Heart right ventricle (tissue), 16 donors: ENCODE data around the gene DKC1. TPM values are rescaled to one million over a fixed set of nuclear protein-coding genes. Genes with fewer than 3 reads are reported as not detected.

Experiments
- ATAC-seq, 8 donors: fragments of 200-7000 bp; cut with Tn5 transposase; one replicate each; pipeline ENCODE4 v1.9.1; 2020; ENCODE audit warnings: mild to moderate bottlenecking in 8 of 8, moderate library complexity in 8 of 8, moderate number of reproducible peaks in 1 of 8
- DNase-seq, 2 donors: peaks; one replicate each; pipeline ENCODE4 v3.0.0-alpha.2; 2020
- H3K27ac ChIP-seq, 10 donors: fragments of 200-600 bp; sonication (generic) in 2 of 10; one replicate each; pipeline versions ENCODE4 v1.5.0 to v1.8.0; 2020 to 2022; ENCODE audit warnings: mild to moderate bottlenecking in 3 of 10
- H3K27me3 ChIP-seq, 7 donors: fragments of 200-600 bp; one replicate each; pipeline ENCODE4 v1.8.0; 2021 to 2022; ENCODE audit warnings: mild to moderate bottlenecking in 2 of 7
- H3K36me3 ChIP-seq, 9 donors: fragments of 200-600 bp; sonication (generic) in 1 of 9; one replicate each; pipeline versions ENCODE4 v1.5.0 to v1.8.0; 2020 to 2022; ENCODE audit warnings: mild to moderate bottlenecking in 2 of 9
- H3K4me1 ChIP-seq, 9 donors: fragments of 200-600 bp; sonication (generic) in 1 of 9; one replicate each; pipeline versions ENCODE4 v1.5.0 to v1.8.0; 2020 to 2022; ENCODE audit warnings: mild to moderate bottlenecking in 4 of 9
- H3K4me3 ChIP-seq, 10 donors: fragments of 200-600 bp; sonication (generic) in 2 of 10; one replicate each; pipeline versions ENCODE4 v1.5.0 to v1.8.0; 2020 to 2022; ENCODE audit warnings: mild to moderate bottlenecking in 7 of 10, moderate library complexity in 2 of 10
- H3K9me3 ChIP-seq, 11 donors: fragments of 200-600 bp in 10 of 11; sonication (generic) in 2 of 11; one replicate each; pipeline versions ENCODE4 v1.5.0 to v1.8.0; 2013 to 2022; ENCODE audit warnings: mild to moderate bottlenecking in 2 of 11, control low read depth in 1 of 11, moderate library complexity in 1 of 11
- CTCF ChIP-seq, 9 donors: fragments of 200-600 bp; sonication (generic) in 2 of 9; IDR thresholded peaks; one replicate each; pipeline versions ENCODE4 v1.5.0 to v1.8.0; 2021 to 2022; ENCODE audit warnings: antibody characterized with exemption in 9 of 9, mild to moderate bottlenecking in 5 of 9, moderate library complexity in 1 of 9
- WGBS, 2 donors: extraction: QIAGEN DNeasy Blood & Tissue Kit; methylation state at CpG; one replicate each; pipeline ENCODE4 v1.1.7; 2013; ENCODE audit warnings: inconsistent platforms in 1 of 2; 5-methylcytosine and 5-hydroxymethylcytosine counted together
- intact Hi-C, 10 donors: fragments of 100-400 bp; cut with DNase I; formaldehyde crosslinking; loops; one replicate each; pipeline versions ENCODE4 v1.11.1 to v1.14.2; 2022
- polyA plus RNA-seq, 2 donors: library from polyadenylated mRNA; stranded (reverse); fragments of 200-250 nt; gene quantifications; one replicate each; pipeline ENCODE4 v1.2.3, GENCODE V29; 2013
- total RNA-seq, 10 donors: library from RNA; stranded (reverse); fragmentation: NEBNext Ultra II Directional in 3 of 10; extraction: Animal tissue kit (Norgen Biotek cat#: 25700) in 3 of 10; gene quantifications; one replicate each; pipeline versions ENCODE4 v1.2.1 to v1.2.4, GENCODE V29; 2021 to 2023
- donor health status: Arrhythmogenic right ventricular cardiomyopathy.
- donor health status: ischemic (EF 13 %, LVEDD 7.1; RV severe dilation, severe dysfunction).
- donor health status: healthy with polysubstance abuse.
- donor health status: DM: no; HTN: yes; CAD: no.
- donor health status: DM: no; HTN: no; CAD: no.
- donor health status: ischemic (EF 25% LVEDD 6.9; RV normal size, moderate dysfunction).
- donor health status: ischemic (EF 25% LVEDD 5.7; RV mildly dilated, moderate dysfunction).
- donor health status: healthy.
- donor health status: DM: yes; HTN: yes; CAD: no.
- donor health status: Ischemic cardiomyopathy.
- donor health status: ischemic (EF 35%, LVEDD 5.7; RV mildly dilated, moderate dysfunction).
- donor health status: nonischemic (EF 11% LVEDD 7.7; RV severe dilation, severe dysfunction).
- donor health status: DM: yes; HTN: yes; CAD: no.
- donor health status: PGD.
- donor health status: ischemic (EF 29% LVEDD 5.4; RV normal size, mild dysfunction).
- donor health status: nonischemic (EF 23%, LVEDD 6.1; RV moderate dilation, normal function).

The DKC1 gene
- total and polyA plus RNA-seq, 12 donors, result 18.8 to 31.9 (median 26.0) TPM

GRCh38 chrX:154731881-154732280 lies 30.8 kb upstream of the DKC1 start:
- Histone ChIP-seq H3K36me3 (no peaks in the 10 kb centered on the region), H3K4me3 (no peak overlapping the region), H3K27ac (peak overlapping the region; percentile 54 to 90 (median 82)), H3K4me1 (peaks cover 39 to 100% (median 99%) of the 10 kb centered on the region in 9 donors), H3K9me3 (no peaks in the 10 kb centered on the region), H3K27me3 (no peaks in the 10 kb centered on the region)
- peak in 6 of 8 donors; percentile 30 to 51 (median 40) for ATAC-seq
- DNase-seq, result no peak
- intact Hi-C loops, result no loop called here
- TF ChIP-seq CTCF (IDR thresholded peaks at IDR 0.05), result no peak
- 29 to 35% methylated on average over 7 of the region's 7 CpGs for WGBS, 2 donors

GRCh38 chrX:154732421-154733065 lies 30.1 kb upstream of the DKC1 start:
- intact Hi-C loops, result no loop called here
- no peaks in the 10 kb centered on the region for H3K36me3 ChIP-seq
- ATAC-seq (no peak), DNase-seq (no peak)
- 34 to 42% methylated on average over 5 of the region's 5 CpGs for WGBS, 2 donors
- TF ChIP-seq CTCF (IDR thresholded peaks at IDR 0.05), result no peak
- H3K9me3 ChIP-seq, result no peaks in the 10 kb centered on the region
- no peak overlapping the region for H3K4me3 ChIP-seq
- no peaks in the 10 kb centered on the region for H3K27me3 ChIP-seq
- peak overlapping the region; percentile 54 to 90 (median 82) for H3K27ac ChIP-seq
- H3K4me1 ChIP-seq, result peaks cover 37 to 100% (median 99%) of the 10 kb centered on the region in 9 donors

GRCh38 chrX:154733066-154733425 lies 29.6 kb upstream of the DKC1 start:
- Histone ChIP-seq H3K4me1 (peaks cover 37 to 100% (median 98%) of the 10 kb centered on the region in 9 donors), H3K27ac (peak overlapping the region; percentile 54 to 90 (median 82)), H3K9me3 (no peaks in the 10 kb centered on the region), H3K4me3 (peak overlapping the region in 1 of 10 donors; percentile 3), H3K27me3 (no peaks in the 10 kb centered on the region), H3K36me3 (no peaks in the 10 kb centered on the region)
- no peak for ATAC-seq
- intact Hi-C loops, result no loop called here
- TF ChIP-seq CTCF (IDR thresholded peaks at IDR 0.05), result no peak
- DNase-seq, result no peak
- WGBS, 2 donors, result 67 to 68% methylated on average over 2 of the region's 2 CpGs

- intact Hi-C loops, result no loop called here
- peak overlapping the region; percentile 64 to 90 (median 83) for H3K27ac ChIP-seq
- no peak for TF ChIP-seq CTCF (IDR thresholded peaks at IDR 0.05)
- H3K4me3 ChIP-seq, result peak overlapping the region in 3 of 10 donors; percentile 7 to 19 (median 15)
- peaks cover 29 to 100% (median 96%) of the 10 kb centered on the region in 9 donors for H3K4me1 ChIP-seq
- DNase-seq (peak in 1 of 2 donors; percentile 17), ATAC-seq (peak; percentile 18 to 48 (median 35))
- WGBS, 2 donors, result 12 to 25% methylated on average over 8 of the region's 8 CpGs
- H3K9me3 ChIP-seq, result no peaks in the 10 kb centered on the region
- no peaks in the 10 kb centered on the region for H3K36me3 ChIP-seq
- no peaks in the 10 kb centered on the region for H3K27me3 ChIP-seq
These were observed 28.4 kb upstream of the DKC1 start for GRCh38 chrX:154734061-154734781.
